GM21528 (cell line): ENCODE data around the gene KAZN.

ENCODE experiments used
- ATAC-seq: cut with Tn5 transposase; IDR thresholded peaks from one replicate; pipeline ENCODE4 v1.9.1; 2021; ENCODE audit warnings: mild to moderate bottlenecking, moderate library complexity; ENCODE audit not compliant: unreplicated experiment, low FRiP score

The KAZN gene

DNA sequence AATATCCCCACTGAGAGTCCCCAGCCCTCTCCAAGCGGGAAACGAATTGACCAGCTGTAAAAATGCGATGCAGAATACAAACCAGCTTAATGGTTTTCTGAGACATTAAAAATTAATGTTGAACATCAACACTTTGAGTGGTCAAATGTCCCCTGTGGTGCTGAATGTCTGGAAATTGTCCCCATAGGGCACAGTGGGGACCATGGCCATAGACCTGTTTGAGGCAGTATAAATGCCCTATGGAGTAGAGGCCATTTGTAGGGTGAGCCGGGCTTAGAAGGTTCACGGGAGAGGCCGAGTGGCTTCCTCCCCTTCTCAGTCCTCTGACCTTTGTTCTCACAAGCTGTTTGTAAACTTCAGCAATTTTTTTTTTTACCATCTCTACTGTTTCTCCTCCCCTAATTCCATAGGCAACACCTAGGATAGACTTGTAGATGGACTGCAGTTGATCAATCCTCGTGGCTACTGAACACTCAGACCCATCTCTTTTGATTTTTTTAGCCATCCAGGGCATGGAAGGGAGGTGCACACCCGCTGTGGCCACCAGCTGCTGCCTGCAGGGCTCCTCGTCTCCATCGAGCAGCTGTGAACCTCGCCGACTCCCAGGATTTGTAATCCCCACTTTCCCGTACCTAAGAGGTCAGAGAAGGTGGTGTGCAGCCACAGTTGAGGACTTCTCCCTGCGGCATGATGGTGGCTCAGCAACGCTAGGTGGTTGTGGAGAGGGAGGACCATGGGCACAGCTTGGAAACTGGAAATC lies 41.0 kb downstream of the KAZN start:
- ATAC-seq: no peak

DNA sequence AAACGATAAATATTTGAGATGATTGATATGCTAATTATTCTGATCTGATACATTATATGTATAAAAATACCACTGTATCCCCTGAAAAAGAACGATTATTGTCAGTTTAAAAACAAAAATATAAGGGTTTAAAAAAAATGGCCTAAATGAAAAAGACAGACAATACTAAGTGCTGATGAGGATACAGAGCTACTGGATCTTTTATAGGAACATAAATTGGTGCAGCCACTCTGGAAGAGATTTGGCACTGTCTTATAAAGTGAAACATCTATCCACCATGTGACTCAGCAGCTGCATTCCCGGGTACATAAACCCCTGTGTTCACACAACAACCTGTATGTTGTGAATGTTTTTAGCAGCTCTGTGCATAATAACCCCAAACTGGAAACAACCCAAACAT lies 44.2 kb downstream of the KAZN start:
- ATAC-seq: no peak

DNA sequence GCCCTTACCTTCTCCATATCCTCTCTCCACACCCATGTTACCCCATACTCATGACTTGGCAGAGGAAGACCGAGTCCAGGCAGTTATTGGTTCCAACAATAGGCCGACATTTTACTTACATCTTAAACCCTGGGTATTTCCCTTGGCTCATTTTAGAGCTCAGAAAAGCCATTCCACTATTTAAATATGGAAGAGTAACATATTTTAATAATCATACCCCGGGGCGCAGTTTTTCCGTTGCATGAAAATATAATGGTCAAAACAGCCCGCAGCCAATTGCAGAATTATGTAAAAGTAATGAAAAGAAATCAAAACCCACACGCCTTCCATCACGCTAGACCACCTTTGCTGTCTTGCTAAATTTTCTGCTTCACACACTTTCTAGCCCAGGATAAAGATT lies 48.5 kb downstream of the KAZN start:
- no peak for ATAC-seq

DNA sequence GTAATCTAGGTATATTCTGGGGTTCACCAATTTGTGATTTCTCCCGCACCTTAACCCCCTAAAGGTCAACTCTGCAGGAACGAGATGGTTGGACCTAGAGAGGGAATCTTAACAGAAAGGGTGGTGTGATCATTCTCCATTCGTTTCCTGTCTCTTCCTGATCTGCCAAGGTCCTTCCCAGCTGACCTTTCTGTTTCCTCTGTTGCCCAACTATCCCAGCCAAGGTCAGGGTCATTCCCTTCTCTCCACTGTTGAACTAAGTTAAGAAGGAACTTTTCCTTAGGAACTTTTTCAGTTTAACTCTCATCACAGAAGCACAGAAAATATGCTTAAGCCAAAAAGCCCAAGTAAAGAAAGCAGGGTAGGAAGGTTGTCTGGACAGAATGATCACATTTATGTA lies 49.3 kb downstream of the KAZN start:
- no peak for ATAC-seq

DNA sequence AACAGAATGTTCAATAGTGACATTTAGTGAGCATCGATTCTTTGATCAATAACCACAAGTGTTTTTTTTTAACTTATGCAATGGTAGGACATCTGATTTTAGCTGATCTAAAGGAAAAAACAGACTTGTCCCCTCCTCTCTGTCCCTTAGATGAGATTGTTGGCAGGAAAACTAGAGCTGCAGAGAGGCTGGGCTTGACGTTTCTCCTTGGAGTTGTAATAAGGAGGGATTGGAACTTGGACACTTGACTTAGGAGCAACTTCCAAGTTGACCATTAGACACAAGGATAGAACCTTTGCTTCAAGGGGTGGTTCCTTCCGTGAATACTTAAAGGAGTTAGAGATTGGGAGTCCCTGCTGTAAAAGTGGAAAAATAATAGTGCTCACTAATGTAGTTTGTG lies 49.9 kb downstream of the KAZN start:
- no peak for ATAC-seq

DNA sequence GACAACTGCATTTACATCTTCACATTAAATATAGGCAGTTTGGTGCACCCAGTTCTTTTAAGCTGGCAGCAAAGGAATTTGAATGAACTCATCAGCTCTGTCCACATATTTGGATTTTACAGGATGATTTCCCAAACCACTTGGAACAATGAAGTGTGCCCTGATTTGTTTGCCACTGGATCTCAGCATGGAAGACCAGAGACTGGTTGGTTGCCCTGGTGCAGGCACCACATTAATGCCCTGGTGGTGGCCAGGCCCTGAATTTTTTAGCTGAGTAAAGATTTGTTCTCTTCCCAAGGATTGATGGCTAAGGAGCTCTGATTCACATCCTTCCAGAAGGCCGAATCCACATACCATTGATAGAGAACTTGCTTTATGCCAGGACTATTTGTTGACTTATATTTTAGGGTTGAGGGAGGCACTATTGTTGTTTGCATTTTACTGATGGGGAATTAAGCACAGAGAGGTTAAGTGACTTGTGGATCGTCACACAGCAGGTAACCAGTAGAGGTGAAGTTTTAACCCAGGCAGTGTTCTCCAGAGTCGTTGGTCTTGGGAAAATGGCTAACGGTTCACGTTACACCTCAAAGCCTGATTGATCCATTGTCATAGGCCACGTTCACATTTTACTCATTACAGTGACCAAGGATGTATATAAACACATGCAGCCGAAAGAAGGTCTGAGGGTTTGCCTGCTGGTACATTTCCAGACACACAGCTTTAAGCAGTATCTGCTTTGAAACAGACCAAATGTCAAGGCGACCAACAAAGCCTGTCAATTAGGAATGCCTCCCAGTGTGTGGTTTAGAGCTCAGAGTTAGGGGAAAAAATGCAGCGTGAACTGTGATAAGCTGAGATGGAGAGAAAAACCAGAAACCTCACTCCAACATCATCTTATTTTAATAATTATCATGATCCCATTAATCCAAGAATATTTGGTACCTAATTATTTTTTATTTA lies 50.7 kb downstream of the KAZN start:
- ATAC-seq: no peak

DNA sequence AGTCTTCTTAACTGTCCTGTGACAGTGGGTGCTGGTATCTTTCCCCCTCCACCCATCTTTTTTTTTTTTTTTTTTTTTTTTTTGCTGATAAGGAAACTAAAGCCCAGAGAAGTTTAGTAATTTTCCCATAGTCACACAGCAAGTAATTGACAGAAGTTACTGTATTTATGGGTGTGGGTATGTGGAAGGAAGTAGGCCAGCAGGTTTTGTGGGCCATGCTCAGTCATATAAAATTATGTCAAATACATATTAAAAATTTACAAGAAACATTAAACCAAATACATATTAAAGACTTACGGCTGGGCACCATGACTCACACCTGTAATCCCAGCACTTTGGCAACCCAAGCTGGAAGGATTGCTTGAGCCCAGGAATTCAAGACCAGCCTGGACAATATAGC lies 51.5 kb downstream of the KAZN start:
- ATAC-seq: no peak

DNA sequence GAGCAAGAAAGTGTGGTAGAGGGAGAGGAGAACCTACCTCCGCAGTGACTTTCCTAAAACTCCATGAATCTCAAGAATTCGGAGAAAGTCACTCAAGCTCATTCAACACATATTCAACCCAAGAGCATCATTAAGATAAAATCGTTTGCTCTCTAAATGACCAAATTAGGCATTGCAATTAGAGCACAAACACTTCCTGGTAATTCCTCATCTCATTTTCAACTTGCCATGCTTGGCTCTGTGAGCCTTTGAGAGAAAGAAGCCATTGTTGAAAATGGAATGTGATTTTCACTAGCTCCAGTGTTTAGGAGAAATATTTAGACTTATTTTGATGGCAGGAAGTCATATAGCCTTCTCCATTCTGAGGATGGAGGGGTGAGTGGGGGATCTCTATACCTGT lies 52.5 kb downstream of the KAZN start:
- ATAC-seq: no peak

DNA sequence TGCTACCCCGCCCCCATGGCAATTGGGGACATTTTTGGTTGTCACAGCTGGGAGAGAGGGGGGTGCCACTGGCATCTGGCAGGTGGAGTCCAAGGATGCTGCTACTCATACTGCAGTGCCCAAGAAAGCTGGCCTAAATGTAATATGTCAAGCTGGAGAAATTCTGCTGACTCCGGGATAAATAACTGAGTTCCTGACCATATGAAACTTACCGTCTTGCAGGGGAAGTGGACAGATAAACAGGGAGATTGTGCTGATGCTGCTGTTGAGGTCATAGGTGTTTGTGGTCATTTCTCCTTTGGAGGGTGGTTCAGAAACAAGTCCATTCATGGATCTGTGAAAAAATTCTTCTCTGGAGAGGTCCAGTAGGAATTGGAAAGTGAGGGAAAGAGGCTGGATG lies 54.4 kb downstream of the KAZN start:
- no peak for ATAC-seq

DNA sequence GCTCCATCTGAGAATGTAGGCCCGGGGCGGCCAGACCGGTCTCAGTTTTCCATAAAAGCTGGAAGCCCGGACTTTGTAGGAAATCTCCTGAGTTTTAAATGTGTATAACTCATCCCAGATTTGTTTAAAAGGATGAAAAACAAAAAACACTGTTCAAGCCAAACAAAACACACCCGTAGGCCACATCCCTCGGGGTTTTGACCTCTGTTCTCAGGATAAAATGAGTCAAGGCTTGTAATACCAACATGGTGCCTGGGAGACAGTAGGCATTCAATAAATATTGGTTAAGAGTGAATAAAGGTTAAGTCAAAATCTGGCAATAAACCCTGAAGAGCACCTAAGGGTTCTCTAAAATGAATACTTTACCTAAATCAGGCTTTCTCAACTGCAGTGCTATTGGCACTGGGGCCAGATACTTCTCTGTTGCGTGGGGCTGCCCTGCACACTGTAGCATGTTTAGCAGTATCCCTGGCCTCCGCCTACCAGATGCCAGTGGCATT lies 55.0 kb downstream of the KAZN start:
- ATAC-seq: no peak

DNA sequence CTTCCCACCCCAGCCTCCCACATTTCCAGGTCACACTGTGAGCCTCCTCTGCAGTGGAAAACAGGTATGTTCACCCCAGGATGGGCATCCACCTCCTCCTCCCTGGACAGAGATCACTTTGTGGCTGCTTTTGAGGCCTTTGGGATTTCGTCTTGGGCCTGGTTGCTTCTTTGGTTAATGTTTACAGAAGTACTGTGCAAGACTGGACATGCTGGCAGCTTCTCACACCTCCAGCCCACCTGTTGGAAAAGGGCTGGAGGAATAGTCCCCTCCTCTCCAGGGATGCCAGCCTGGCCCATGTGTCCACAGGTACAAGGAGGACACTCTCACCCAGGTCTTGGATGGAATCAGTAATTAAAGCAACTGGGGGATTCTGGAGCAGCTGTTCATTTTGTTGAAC lies 56.1 kb downstream of the KAZN start:
- no peak for ATAC-seq

DNA sequence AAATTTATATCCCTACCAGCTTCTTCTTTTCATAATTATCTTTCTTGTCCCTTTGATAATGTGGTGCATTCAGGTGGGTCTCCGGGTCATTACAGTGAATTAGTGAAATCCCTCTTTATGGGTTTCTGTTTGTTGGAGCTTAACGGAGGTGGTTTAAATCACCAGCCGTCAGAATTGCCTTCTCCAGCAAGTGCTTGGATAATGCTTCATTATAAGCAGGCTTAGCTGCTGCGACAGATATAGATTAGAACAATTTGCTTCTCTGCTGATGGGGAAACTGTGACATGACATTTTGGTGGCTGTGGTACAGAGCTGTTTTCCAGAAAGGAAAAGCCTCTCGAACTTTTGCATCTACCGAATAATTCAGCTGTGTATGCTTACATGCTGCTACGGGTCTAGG lies 56.9 kb downstream of the KAZN start:
- no peak for ATAC-seq

DNA sequence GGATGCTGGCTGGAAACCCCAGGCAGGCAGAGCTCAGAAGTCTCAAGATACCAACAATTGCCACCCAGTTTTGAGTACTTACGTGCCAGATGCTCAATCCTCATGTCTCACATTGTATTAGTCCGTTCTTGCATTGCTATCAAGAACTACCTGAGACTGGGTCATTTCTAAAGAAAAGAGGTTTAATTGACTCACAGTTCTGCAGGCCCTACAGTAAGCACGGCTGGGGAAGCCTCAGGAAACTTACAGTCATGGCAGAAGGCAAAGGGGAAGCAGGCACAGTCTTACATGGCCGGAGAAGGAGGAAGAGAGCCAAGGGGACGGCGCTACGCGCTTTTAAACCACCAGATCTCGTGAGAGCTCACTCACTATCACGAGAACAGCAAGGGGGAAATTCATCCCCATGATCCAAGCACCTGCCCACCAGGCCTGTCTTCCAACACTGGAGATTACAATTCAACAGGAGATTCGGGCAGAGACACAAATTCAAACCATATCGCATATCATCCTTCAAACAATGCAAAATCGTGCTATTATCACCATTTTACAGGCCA lies 58.0 kb downstream of the KAZN start:
- no peak for ATAC-seq

DNA sequence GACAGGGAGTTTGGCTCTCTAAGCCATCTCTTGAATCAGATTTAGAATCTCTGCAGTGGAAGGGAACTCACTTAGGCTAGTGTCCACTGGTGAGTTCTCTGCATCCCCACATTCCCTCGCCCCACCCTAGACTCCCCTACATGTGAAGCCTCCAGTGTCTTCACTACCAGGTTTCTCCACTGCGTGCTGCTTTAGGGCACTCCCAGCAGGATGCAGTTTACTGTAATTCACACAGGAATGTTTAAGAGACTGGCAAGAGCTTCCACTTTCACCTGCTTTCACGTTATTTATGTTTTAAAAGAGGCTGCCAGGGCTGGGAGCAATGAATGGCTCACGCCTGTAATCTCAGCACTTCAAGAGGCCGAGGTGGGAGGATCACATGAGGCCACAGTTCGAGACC lies 60.2 kb downstream of the KAZN start:
- ATAC-seq: no peak

DNA sequence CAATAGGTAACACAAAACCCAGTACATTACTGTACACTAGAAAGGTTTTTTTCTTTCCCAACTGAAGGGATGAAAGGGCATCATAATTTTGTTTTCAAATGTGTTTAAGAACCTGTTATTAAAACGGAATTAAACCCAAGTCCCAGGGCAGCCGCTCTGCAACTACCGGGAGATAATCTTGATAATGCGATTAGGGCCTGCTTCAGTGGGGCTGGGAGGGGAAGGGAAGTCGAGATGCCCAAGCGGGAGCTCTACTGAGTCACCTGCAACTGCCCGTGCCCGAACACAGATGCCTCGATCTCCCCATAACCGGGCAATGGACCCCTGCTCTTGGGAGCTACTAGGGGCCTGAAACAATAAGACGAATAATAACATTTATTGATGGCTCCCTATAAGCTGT lies 61.4 kb downstream of the KAZN start:
- no peak for ATAC-seq

DNA sequence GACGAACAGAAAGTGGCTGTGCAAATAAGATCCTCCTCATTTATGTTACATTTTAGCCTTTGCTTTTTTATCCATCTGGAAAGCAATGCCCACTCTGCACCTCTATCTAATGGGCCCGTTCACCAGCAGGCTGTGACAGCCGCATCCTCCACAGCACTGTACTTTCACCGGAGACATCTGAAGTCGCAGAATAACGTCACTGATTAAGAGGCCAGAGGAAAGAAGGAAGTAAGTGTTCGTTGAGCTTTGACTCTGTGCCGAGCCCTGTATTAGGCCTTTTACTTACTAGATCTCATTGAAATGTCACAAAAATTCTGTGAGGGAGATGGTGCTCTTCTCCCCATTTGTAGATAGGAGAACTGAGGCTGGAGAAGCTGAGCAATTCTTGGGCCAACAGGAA lies 62.3 kb downstream of the KAZN start:
- no peak for ATAC-seq

DNA sequence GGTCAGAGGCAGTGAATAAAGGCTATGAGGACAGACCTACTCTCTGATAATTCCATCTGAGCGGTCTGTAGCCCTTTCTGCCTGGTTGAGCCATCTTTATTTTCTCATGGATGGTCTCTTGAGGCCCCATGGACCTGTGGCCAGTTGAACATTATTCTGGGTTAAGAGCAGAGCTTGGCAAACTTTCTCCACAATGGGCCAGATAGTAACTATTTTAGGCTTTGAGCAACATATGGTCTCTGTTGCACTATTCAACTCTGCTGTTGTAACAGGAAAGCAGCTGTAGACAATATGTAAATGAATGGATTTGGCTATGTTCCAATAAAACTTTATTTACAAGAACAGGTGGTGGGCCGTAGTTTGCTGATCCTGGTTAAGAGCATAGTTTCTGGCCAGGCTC lies 62.7 kb downstream of the KAZN start:
- ATAC-seq: no peak

DNA sequence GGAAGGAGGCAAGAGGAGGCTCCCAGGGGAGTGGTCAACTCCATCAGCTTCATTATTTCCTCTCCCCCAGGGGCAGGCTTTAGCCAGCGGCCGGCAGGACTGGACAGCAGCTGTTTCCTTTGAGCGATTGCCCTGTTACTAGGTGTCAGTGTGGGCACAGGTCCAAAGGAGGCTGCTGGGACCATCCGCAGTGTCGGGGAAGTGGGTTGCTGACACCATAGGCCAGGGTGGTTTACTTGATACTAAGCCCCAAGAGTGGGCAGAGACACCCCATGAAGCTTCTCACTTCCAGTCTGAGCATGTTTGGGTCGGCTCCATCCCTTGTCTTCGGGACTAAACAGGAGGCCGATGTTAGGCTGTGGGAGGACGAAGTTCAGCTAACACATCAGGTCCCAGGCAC lies 63.6 kb downstream of the KAZN start:
- ATAC-seq: no peak

DNA sequence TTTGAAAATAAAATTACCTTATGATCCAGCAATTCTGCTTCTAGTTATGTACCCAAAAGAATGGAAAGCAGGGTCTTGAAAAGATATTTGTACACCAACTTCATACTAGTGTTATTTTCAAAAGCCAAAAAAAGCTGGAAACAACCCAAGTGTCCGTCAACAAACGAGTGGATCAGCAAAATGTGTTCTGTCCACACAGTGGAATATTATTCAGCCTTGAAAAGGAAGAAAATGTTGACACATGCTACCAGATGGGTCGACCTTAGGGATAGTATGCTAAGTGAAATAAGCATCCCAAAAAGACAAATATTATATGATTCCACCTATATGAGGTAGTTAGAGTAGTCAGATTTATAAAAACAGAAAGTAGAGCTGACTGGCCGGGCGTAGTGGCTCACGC lies 65.3 kb downstream of the KAZN start:
- no peak for ATAC-seq

DNA sequence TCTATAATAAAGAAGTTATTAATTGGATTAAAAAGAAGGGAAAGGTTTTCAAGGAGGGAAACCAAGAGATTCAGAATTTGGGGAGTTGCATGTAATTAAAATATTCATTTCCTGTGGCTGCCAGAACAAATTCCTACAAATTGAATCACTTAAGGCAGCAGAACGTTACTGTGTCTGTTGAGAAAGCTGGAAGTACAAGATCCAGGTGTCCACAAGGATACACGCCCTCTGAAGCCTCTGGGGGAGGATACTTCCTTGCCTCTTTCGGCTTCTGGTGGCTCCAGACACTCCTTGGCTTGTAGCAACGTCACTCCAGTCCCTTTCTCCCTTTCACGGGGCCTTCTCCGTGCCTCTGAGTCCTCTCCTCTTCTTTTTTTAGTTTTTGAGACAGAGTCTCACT lies 67.9 kb downstream of the KAZN start:
- no peak for ATAC-seq

DNA sequence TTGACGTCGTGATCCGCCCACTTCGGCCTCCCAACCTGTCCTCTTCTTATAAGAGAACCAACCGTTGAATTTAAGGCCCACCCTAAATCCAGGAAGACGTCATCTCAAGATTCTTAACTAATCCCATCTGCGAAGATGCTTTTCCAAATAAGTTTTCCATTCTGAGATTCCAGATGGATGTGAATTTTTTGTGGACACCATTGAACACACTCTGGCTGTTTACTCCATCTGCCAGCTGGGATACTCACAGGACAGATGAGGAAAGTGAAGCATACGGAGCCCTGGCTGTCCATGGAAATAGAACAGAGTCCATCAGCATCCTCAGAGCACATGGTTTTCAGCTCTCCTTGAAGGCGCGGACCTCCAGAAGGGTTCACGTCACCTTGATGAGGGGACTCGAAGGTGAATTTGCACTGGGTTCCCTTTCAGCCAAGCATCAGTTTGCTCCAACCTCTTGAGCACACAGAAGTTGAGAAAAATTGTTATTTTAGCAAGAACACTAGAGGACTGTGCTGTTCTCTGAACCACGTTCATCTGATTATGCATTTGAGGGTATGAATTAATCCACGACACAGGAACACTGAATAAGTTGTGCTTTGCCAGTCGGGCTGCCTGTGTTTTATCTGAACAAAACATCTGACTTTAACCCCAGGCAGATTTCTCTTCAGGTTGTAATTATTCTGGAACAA lies 68.6 kb downstream of the KAZN start:
- no peak for ATAC-seq
